Measurements from ENCODE around the gene ATP8B1. TPM values are rescaled to one million over a fixed set of nuclear protein-coding genes. Genes with fewer than 3 reads are reported as not detected.
A peak's percentile ranks its signal among the peaks of the same experiment; 100 is the strongest.

ATP8B1 gene
- total and polyA plus RNA-seq, 2 of the 8 experiments (the other 6 are each of a cell fraction or from before 2014, with no cell fraction given): 1.1 to 4.6 TPM

GRCh38 chr18:57801325-57801724 lies 1.8 kb downstream of the ATP8B1 start:
- Histone ChIP-seq H3K27ac (ENCODE audit: low read depth, low read length) (no peak overlapping the region), H3K4me1 (replicated peaks in 1 of 4; ENCODE audit: control insufficient read depth in 3 of 4, insufficient read depth in 4 of 4, low read length in 3 of 4) (peaks cover 2 to 12% (median 7%) of the 10 kb centered on the region in 4 experiments; a peak in 6 of 7 replicates), H2BK5ac (ENCODE audit: low read depth, low read length) (no peak overlapping the region), H3K23ac (ENCODE audit: insufficient read length) (no peak overlapping the region), H2BK120ac (replicated peaks; ENCODE audit: low read depth, low read length) (no peak overlapping the region), H2AK5ac (ENCODE audit: low read depth, low read length) (no peak overlapping the region), H3K56ac (replicated peaks; ENCODE audit: insufficient read length, low read depth, low read length) (no peak overlapping the region), H3K23me2 (ENCODE audit: low read depth, low read length) (peaks cover 22% of the 10 kb centered on the region), H3K79me1 (ENCODE audit: low read depth, low read length) (no peaks in the 10 kb centered on the region), H3K27me3 (replicated peaks in 1 of 4; ENCODE audit: control insufficient read depth in 3 of 4, extremely low read depth in 1 of 4, insufficient read depth in 3 of 4, low read length in 3 of 4) (peaks cover 11 to 48% (median 35%) of the 10 kb centered on the region in 4 experiments), H4K91ac (replicated peaks; ENCODE audit: insufficient read length, low read length) (no peak overlapping the region), H3K18ac (ENCODE audit: extremely low read depth, low read length) (no peak overlapping the region), H3K36me3 (ENCODE audit: control insufficient read depth in 2 of 4, insufficient read depth in 4 of 4, low read length in 3 of 4) (no peaks in the 10 kb centered on the region), H4K20me1 (replicated peaks in 1 of 2; ENCODE audit: control insufficient read depth in 1 of 2, insufficient read depth in 2 of 2, low read length in 2 of 2) (no peaks in the 10 kb centered on the region), H3K14ac (ENCODE audit: insufficient read length) (no peak overlapping the region), H2BK15ac (ENCODE audit: low read length) (no peak overlapping the region), H4K8ac (ENCODE audit: extremely low read depth, insufficient read depth, low read length) (no peak overlapping the region), H3K79me2 (ENCODE audit: control insufficient read depth in 1 of 2, insufficient read depth in 2 of 2, low read length in 2 of 2) (no peaks in the 10 kb centered on the region), H2AFZ (ENCODE audit: low read length) (no peak overlapping the region), H2BK20ac (ENCODE audit: low read length) (no peak overlapping the region), H4K5ac (ENCODE audit: insufficient read length, low read depth, low read length) (no peak overlapping the region), H2BK12ac (ENCODE audit: low read depth, low read length) (no peak overlapping the region), H3K9me3 (ENCODE audit: insufficient read depth in 2 of 2, low read depth in 1 of 2, low read length in 1 of 2) (no peaks in the 10 kb centered on the region), H3K4me3 (ENCODE audit: extremely low read depth in 1 of 4, insufficient read depth in 2 of 4, low read depth in 3 of 4, low read length in 4 of 4) (peak overlapping the region; percentile 62 to 78 (median 70)), H3K9ac (replicated peaks in 1 of 4; ENCODE audit: extremely low read depth in 1 of 4, low read depth in 3 of 4, low read length in 3 of 4) (no peak overlapping the region), H3K4me2 (ENCODE audit: insufficient read depth in 1 of 2, low read depth in 2 of 2, low read length in 2 of 2) (peak overlapping the region; percentile 90), H3K4ac (replicated peaks; ENCODE audit: insufficient read length, low read depth, low read length) (no peak overlapping the region)
- WGBS, 2 experiments (ENCODE audit: extremely low coverage in 1 of 2, insufficient coverage in 1 of 2, insufficient read length in 1 of 2, insufficient replicate concordance in 2 of 2, low coverage in 1 of 2, low lambda C conversion rate in 2 of 2, missing lambda C conversion rate in 1 of 2): 46% methylated on average over 14 of the region's 14 CpGs; no CpG with 5 or more reads in 1 of the 2 experiments
- DNase-seq (ENCODE audit: low read depth in 1 of 2, low spot score in 2 of 2): no peak
- CTCF ChIA-PET (ENCODE audit: partially characterized antibody): interaction anchor here (0.6 kb wide), 1 partner anchor 181 kb away, joined by 3 read pairs; no protein-coding TSS in a partner anchor
- FAIRE-seq: no peak
- TF ChIP-seq RFX5 (IDR thresholded peaks at IDR 0.05; ENCODE audit: borderline replicate concordance, low read depth, low read length) (no peak), RAD21 (IDR thresholded peaks at IDR 0.05 in 1 of 2, conservative IDR thresholded peaks at IDR 0.05 in 1 of 2; ENCODE audit: low read depth in 2 of 2, low read length in 2 of 2) (no peak), SAP30 (IDR thresholded peaks at IDR 0.05; ENCODE audit: insufficient read depth, insufficient replicate concordance, low read length) (no peak), KDM1A (IDR thresholded peaks at IDR 0.05; ENCODE audit: borderline replicate concordance, low read length) (no peak), SIRT6 (IDR thresholded peaks at IDR 0.05; ENCODE audit: low read length) (no peak), FOSL1 (IDR thresholded peaks at IDR 0.05; ENCODE audit: insufficient read depth, low read depth, low read length) (no peak), CHD1 (IDR thresholded peaks at IDR 0.05; ENCODE audit: low read depth, low read length) (no peak), TBP (IDR thresholded peaks at IDR 0.05; ENCODE audit: low read depth, low read length) (no peak), KDM5A (IDR thresholded peaks at IDR 0.05; ENCODE audit: low read length) (no peak), SP2 (IDR thresholded peaks at IDR 0.05; ENCODE audit: low read length) (no peak), HDAC2 (IDR thresholded peaks at IDR 0.05; ENCODE audit: borderline replicate concordance in 1 of 2, low read depth in 2 of 2, low read length in 2 of 2) (no peak), POLR2AphosphoS5 (IDR thresholded peaks at IDR 0.05; ENCODE audit: low read depth, low read length) (no peak), SUZ12 (IDR thresholded peaks at IDR 0.05; ENCODE audit: low read length) (no peak)
- POLR2A ChIA-PET (ENCODE audit: partially characterized antibody): interaction anchor here (0.9 kb wide), 1 partner anchor 17 kb away, joined by 3 read pairs; no protein-coding TSS in a partner anchor

Measured in H1 (cell line).